Measurements from ENCODE around the gene ZNF592. TPM values are rescaled to one million over a fixed set of nuclear protein-coding genes. Genes with fewer than 3 reads are reported as not detected.

ZNF592 gene
- total and polyA plus RNA-seq, 4 donors = 8.8 to 29.6 (median 16.2) TPM

- peak overlapping the region; percentile 77 to 88 for H3K27ac ChIP-seq (ENCODE audit: low read depth in 1 of 2, low read length in 1 of 2)
- H3K4me3 ChIP-seq = peak overlapping the region; percentile 75
- H3K9me3 ChIP-seq (ENCODE audit: control insufficient read depth in 4 of 4, insufficient read depth in 3 of 4, low read length in 3 of 4) = no peaks in the 10 kb centered on the region
- no peaks in the 10 kb centered on the region for H3K27me3 ChIP-seq (ENCODE audit: control insufficient read depth in 3 of 3, insufficient read depth in 3 of 3, low read length in 2 of 3)
- DNase-seq (peak; percentile 43 to 59 (median 46)), ATAC-seq (ENCODE audit: insufficient read depth, low FRiP score) (peak; percentile 5)
- WGBS, 2 donors = 0 to 1% methylated on average over 36 of the region's 36 CpGs
- H3K9ac ChIP-seq (ENCODE audit: insufficient read depth in 1 of 2, low read length in 2 of 2) = peak overlapping the region; percentile 57 to 84
- TF ChIP-seq CTCF (IDR thresholded peaks at IDR 0.05; ENCODE audit: control extremely low read depth, extremely low read depth) = no peak
- peaks cover 0 to 20% (median 8%) of the 10 kb centered on the region in 5 donors for H3K4me1 ChIP-seq (ENCODE audit: control insufficient read depth in 5 of 5, insufficient read depth in 5 of 5, low read length in 5 of 5)
- peaks cover 0 to 7% (median 2%) of the 10 kb centered on the region in 4 donors for H3K36me3 ChIP-seq (ENCODE audit: control insufficient read depth in 4 of 4, insufficient read depth in 4 of 4, low read length in 4 of 4)
Observed at GRCh38 chr15:84715441-84716035, 32.9 kb upstream of the ZNF592 start.

DNA sequence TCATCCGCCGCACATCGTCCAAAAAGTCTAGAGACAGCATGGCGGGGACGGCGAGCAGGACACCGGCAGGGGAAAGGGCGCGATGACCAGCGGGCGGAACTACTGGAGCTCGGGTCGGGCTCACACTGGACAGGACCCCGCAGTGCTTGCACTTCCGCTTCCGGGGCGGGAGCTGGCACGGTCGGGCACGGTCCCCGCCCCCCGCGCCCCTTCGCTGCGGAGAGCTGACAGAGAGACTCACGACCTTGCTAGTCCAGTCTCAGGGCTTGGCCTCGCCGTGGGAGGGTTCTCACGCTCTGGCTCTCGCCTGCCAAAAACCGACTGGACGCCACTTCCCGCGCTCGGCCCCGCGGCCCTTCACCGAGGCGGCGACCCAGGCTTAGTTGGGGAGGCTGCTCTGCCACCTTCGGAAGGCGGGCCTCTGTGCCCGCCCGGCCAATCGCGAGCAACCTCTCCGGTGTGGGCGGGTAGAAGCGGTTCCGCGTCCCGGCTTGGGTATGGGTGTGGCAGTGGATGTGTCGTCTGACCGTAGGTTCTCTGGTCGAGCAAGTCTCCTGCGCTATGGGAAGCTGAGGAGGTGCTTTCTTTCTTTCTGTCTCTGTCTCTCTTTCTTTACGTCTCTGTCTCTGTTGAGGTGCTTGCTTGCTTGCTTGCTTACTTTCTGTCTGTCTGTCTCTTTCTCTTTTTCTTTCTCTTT is 32.2 kb upstream of the ZNF592 start, which contains the start of gene SEC11A:
TSS of gene SEC11A (minus strand) at position 104 of the 697 bp plus-strand sequence. CDS start at position 40, 64 bp downstream.
- Histone ChIP-seq H3K27ac (ENCODE audit: low read depth in 1 of 2, low read length in 1 of 2) (peak within 1 kb of the TSS; percentile 77 to 88), H3K27me3 (ENCODE audit: control insufficient read depth in 3 of 3, insufficient read depth in 3 of 3, low read length in 2 of 3) (no peaks in the 10 kb centered on the region), H3K9me3 (ENCODE audit: control insufficient read depth in 4 of 4, insufficient read depth in 3 of 4, low read length in 3 of 4) (no peaks in the 10 kb centered on the region), H3K9ac (ENCODE audit: insufficient read depth in 1 of 2, low read length in 2 of 2) (peak within 1 kb of the TSS; percentile 57 to 86), H3K36me3 (ENCODE audit: control insufficient read depth in 4 of 4, insufficient read depth in 4 of 4, low read length in 4 of 4) (peaks cover 0 to 7% (median under 1%) of the 10 kb centered on the region in 4 donors), H3K4me3 (peak within 1 kb of the TSS; percentile 75), H3K4me1 (ENCODE audit: control insufficient read depth in 5 of 5, insufficient read depth in 5 of 5, low read length in 5 of 5) (peaks cover 0 to 20% (median 8%) of the 10 kb centered on the region in 5 donors)
- ATAC-seq (ENCODE audit: insufficient read depth, low FRiP score) (peak; percentile 97), DNase-seq (peak; percentile 93 to 95 (median 94))
- 0% methylated on average over 55 to 57 of the region's 57 CpGs for WGBS, 2 donors
- TF ChIP-seq CTCF (IDR thresholded peaks at IDR 0.05; ENCODE audit: control extremely low read depth, extremely low read depth) = no peak

DNA sequence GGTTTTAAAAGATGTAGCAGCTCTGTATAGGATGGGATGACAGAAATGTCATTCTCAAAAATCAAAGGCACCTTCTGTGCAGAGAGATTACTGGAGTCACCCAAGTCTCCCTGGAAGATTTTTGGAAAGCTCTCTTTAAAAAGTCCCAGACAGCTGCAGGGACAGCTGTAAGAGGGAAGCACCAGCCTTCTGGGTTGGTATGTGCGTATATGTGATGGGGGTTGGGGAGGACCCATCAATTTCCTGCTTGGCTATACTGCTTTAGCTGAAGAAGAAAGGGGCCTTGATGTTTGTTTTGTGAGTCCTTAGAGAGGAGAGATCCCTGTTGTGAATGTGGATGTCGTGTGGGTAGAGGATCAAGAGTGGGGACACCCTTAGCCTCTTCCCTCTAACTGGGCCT is 27.0 kb upstream of the ZNF592 start:
- Histone ChIP-seq H3K27me3 (ENCODE audit: control insufficient read depth in 3 of 3, insufficient read depth in 3 of 3, low read length in 2 of 3) (no peaks in the 10 kb centered on the region), H3K4me3 (no peak overlapping the region), H3K36me3 (ENCODE audit: control insufficient read depth in 4 of 4, insufficient read depth in 4 of 4, low read length in 4 of 4) (peaks cover 0 to 1% (median 0%) of the 10 kb centered on the region in 4 donors), H3K9ac (ENCODE audit: insufficient read depth in 1 of 2, low read length in 2 of 2) (no peak overlapping the region), H3K9me3 (ENCODE audit: control insufficient read depth in 4 of 4, insufficient read depth in 3 of 4, low read length in 3 of 4) (no peaks in the 10 kb centered on the region), H3K4me1 (ENCODE audit: control insufficient read depth in 5 of 5, insufficient read depth in 5 of 5, low read length in 5 of 5) (peaks cover 0 to 8% (median 0%) of the 10 kb centered on the region in 5 donors), H3K27ac (ENCODE audit: low read depth in 1 of 2, low read length in 1 of 2) (peak overlapping the region in 1 of 2 donors; percentile 79)
- no peak for TF ChIP-seq CTCF (IDR thresholded peaks at IDR 0.05; ENCODE audit: control extremely low read depth, extremely low read depth)
- ATAC-seq (ENCODE audit: insufficient read depth, low FRiP score) (no peak), DNase-seq (no peak)
- WGBS, 2 donors = 56 to 69% methylated on average over 2 of the region's 2 CpGs

Data from lung (tissue), 12 donors.